Spleen (tissue), 11 donors: ENCODE results near the gene ABTB2. TPM values are rescaled to one million over a fixed set of nuclear protein-coding genes. Genes with fewer than 3 reads are reported as not detected.

ENCODE experiments used
- DNase-seq: peaks from one replicate; pipeline ENCODE4 v3.0.0-alpha.2; 2020
- H3K27ac ChIP-seq, 8 donors: fragments of 200-600 bp; sonication (generic) in 7 of 8; 1 replicate in 4 of 8; 2 replicates in 4 of 8; pipeline versions ENCODE4 v1.5.0 to v1.8.0; 2016 to 2021; ENCODE audit warnings: inconsistent platforms in 4 of 8, mild to moderate bottlenecking in 4 of 8, moderate library complexity in 1 of 8
- H3K27me3 ChIP-seq, 7 donors: fragments of 200-600 bp; sonication (generic) in 6 of 7; replicated peaks in 1 of 7; 1 replicate in 4 of 7; 2 replicates in 3 of 7; pipeline versions ENCODE4 v1.5.0 to v1.8.0; 2016 to 2021; ENCODE audit warnings: inconsistent platforms in 3 of 7, mild to moderate bottlenecking in 1 of 7
- H3K36me3 ChIP-seq, 6 donors: fragments of 200-600 bp; sonication (generic) in 5 of 6; 1 replicate in 4 of 6; 2 replicates in 2 of 6; pipeline versions ENCODE4 v1.5.0 to v1.8.0; 2016 to 2021; ENCODE audit warnings: inconsistent platforms in 2 of 6
- H3K4me1 ChIP-seq, 6 donors: fragments of 200-600 bp; sonication (generic) in 5 of 6; 1 replicate in 3 of 6; 2 replicates in 3 of 6; pipeline versions ENCODE4 v1.5.0 to v1.8.0; 2016 to 2021; ENCODE audit warnings: inconsistent platforms in 3 of 6
- H3K4me3 ChIP-seq, 8 donors: fragments of 200-600 bp; sonication (generic) in 7 of 8; 1 replicate in 4 of 8; 2 replicates in 4 of 8; pipeline versions ENCODE4 v1.5.0 to v1.8.0; 2016 to 2021; ENCODE audit warnings: inconsistent platforms in 4 of 8, mild to moderate bottlenecking in 4 of 8, moderate library complexity in 2 of 8
- H3K9me3 ChIP-seq, 8 donors: fragments of 200-600 bp; sonication (generic) in 7 of 8; 1 replicate in 4 of 8; 2 replicates in 4 of 8; pipeline versions ENCODE4 v1.5.0 to v1.8.0; 2016 to 2021; ENCODE audit warnings: inconsistent platforms in 4 of 8
- CTCF ChIP-seq, 11 experiments: fragments of 200-600 bp in 7 of 11; fragments of 450-650 bp in 4 of 11; sonication (generic) in 4 of 11; IDR thresholded peaks in 8 of 11; conservative IDR thresholded peaks in 3 of 11; 1 replicate in 7 of 11; 2 replicates in 4 of 11; pipeline versions ENCODE4 v1.4.0 to v1.8.0; 2016 to 2021; ENCODE audit warnings: antibody characterized with exemption in 11 of 11, inconsistent platforms in 4 of 11, mild to moderate bottlenecking in 1 of 11
- POLR2A ChIP-seq, 3 donors: fragments of 450-650 bp; IDR thresholded peaks; one replicate each; pipeline ENCODE4 v1.5.1; 2017; ENCODE audit warnings: antibody characterized with exemption in 3 of 3, mild to moderate bottlenecking in 1 of 3
- POLR2AphosphoS5 ChIP-seq, 3 donors: sonication (generic); formaldehyde crosslinking; IDR thresholded peaks; one replicate each; pipeline ENCODE4 v1.5.1; 2017; ENCODE audit warnings: antibody characterized with exemption in 3 of 3
- WGBS, 5 donors: extraction: QIAGEN DNeasy Blood & Tissue Kit in 3 of 5; methylation state at CpG; one replicate each; pipeline versions ENCODE4 v1.1.5 to v1.1.7; 2013 to 2018; 5-methylcytosine and 5-hydroxymethylcytosine counted together
- intact Hi-C: fragments of 100-400 bp; cut with DNase I; formaldehyde crosslinking; loops from one replicate; pipeline ENCODE4 v1.15.0; 2023; ENCODE audit warnings: low total_unique reads
- polyA plus RNA-seq, 3 donors: library from polyadenylated mRNA; stranded (reverse); fragments of 200-250 nt; gene quantifications; one replicate each; pipeline ENCODE4 v1.2.1, GENCODE V29; 2013
- total RNA-seq, 7 donors: library from RNA; depleted of rRNA in 3 of 7; stranded (reverse); fragments of >200 nt in 3 of 7; fragmentation: NEBNext Ultra II Directional in 4 of 7; extraction: Animal tissue kit (Norgen Biotek cat#: 25700) in 4 of 7; gene quantifications; one replicate each; pipeline versions ENCODE4 v1.1.0 to v1.2.1, GENCODE V29; 2016 to 2021
- donor health status: healthy with polysubstance abuse.
- donor health status: DM: no; HTN: no; CAD: no; lungs with moderate emphysema.
- donor health status: DM: no; HTN: no; CAD: no.
- donor health status: Bipolar disorder and iron deficiency.
- donor health status: healthy.
- donor health status: DM: no; HTN: no; CAD: no.
- donor health status: DM: yes; HTN: yes; CAD: no.

ABTB2 gene
- total and polyA plus RNA-seq, 10 donors, result 0.41 to 2.9 (median 1.7) TPM

- Histone ChIP-seq H3K27me3 (no peaks in the 10 kb centered on the region), H3K27ac (no peak overlapping the region), H3K4me3 (no peak overlapping the region), H3K36me3 (no peaks in the 10 kb centered on the region), H3K4me1 (peaks cover 0 to 32% (median 2%) of the 10 kb centered on the region in 6 donors), H3K9me3 (no peaks in the 10 kb centered on the region)
- 90 to 96% (median 95%) methylated on average over 7 of the region's 7 CpGs for WGBS, 5 donors
- TF ChIP-seq POLR2A (IDR thresholded peaks at IDR 0.05) (no peak), CTCF (IDR thresholded peaks at IDR 0.05 in 8 of 11, conservative IDR thresholded peaks at IDR 0.05 in 3 of 11) (no peak), POLR2AphosphoS5 (IDR thresholded peaks at IDR 0.05) (no peak)
- no peak for DNase-seq
- intact Hi-C loops, result no loop called here
Observed at GRCh38 chr11:34305193-34305592, 52.6 kb downstream of the ABTB2 start.

DNA sequence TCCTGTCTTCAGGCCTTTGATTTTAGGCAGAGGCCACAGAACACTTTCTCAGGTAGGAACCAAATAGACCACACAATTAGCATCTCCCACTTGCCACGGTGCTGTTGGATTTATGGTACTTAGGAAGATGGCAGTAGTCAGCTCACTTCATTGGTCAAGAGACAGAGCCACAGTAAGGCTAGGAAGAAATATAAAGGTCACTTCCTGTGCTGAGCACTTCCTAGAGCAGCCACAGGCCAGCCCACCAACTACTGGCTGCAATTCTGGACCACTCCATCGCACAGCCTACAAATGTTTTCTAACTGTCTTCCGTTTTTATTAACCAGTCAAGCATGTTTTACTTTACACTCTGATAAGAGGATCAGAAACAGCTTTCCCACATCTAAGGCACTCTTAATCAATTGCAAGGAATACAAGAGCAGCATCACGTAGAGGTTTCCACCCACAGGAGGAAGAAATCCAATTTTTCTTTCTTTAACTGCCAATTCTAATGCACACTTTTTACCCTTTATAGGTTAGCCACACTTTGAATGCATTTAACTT, 54.7 kb downstream of the ABTB2 start:
- H3K36me3 ChIP-seq, result no peaks in the 10 kb centered on the region
- no peak overlapping the region for H3K27ac ChIP-seq
- TF ChIP-seq POLR2AphosphoS5 (IDR thresholded peaks at IDR 0.05), result no peak
- no peak for TF ChIP-seq CTCF (IDR thresholded peaks at IDR 0.05 in 8 of 11, conservative IDR thresholded peaks at IDR 0.05 in 3 of 11)
- no peak for TF ChIP-seq POLR2A (IDR thresholded peaks at IDR 0.05)
- WGBS, 5 donors, result 77 to 83% (median 78%) methylated on average over 4 of the region's 4 CpGs
- H3K9me3 ChIP-seq, result no peaks in the 10 kb centered on the region
- H3K4me3 ChIP-seq, result no peak overlapping the region
- DNase-seq, result no peak
- intact Hi-C loops, result no loop called here
- H3K4me1 ChIP-seq, result peaks cover 0 to 14% (median 0%) of the 10 kb centered on the region in 6 donors
- H3K27me3 ChIP-seq, result no peaks in the 10 kb centered on the region

DNA sequence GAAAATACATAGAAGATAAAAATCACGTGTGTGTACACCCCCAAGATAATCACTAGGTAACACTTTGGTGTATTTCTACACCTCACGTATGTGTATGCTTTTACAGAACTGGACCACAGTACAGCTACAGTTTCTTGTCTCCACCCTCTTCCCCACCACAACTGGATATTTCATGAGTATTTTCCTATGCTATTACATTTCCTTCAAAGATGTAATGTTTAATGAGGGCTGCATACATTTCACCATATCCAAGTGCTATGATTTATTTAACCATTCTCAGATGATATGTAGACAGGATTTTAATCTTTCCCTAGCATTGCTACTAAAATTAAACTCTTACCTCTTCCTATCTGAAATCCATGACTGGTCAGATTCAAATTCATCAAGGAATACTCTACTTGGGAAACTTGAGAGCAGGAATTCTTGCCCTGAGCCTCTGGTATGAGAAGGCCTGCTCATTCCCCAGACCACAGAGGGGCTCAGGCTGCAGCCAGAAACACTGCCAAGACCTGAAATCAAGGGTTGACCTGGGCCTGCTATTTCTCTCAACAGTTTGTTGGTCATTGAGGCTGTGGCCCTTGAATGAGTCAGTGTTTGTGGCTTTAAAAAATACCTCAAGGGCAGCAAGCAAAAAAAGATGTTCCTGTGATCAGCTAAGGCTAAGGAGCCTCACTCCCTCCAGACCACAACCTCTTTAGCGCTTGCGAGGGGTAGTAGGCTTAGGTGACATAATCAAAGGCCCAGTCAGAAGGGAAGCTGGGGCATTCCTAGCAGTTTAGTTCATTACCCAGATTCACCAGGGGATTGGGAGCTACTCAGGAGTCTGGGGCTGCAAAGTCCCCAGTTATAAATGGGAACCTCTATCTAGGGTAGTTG, 55.5 kb downstream of the ABTB2 start:
- DNase-seq, result no peak
- H3K9me3 ChIP-seq, result no peaks in the 10 kb centered on the region
- no peaks in the 10 kb centered on the region for H3K36me3 ChIP-seq
- H3K27ac ChIP-seq, result no peak overlapping the region
- no peaks in the 10 kb centered on the region for H3K27me3 ChIP-seq
- no peak for TF ChIP-seq POLR2A (IDR thresholded peaks at IDR 0.05)
- TF ChIP-seq CTCF (IDR thresholded peaks at IDR 0.05 in 8 of 11, conservative IDR thresholded peaks at IDR 0.05 in 3 of 11), result no peak
- no peak for TF ChIP-seq POLR2AphosphoS5 (IDR thresholded peaks at IDR 0.05)
- intact Hi-C loops, result no loop called here
- no peak overlapping the region for H3K4me3 ChIP-seq
- peaks cover 0 to 14% (median 0%) of the 10 kb centered on the region in 6 donors for H3K4me1 ChIP-seq
- 60 to 81% (median 65%) methylated on average over 4 of the region's 4 CpGs for WGBS, 5 donors

- TF ChIP-seq CTCF (IDR thresholded peaks at IDR 0.05 in 8 of 11, conservative IDR thresholded peaks at IDR 0.05 in 3 of 11) (no peak), POLR2A (IDR thresholded peaks at IDR 0.05) (no peak), POLR2AphosphoS5 (IDR thresholded peaks at IDR 0.05) (no peak)
- intact Hi-C loops, result no loop called here
- Histone ChIP-seq H3K27me3 (no peaks in the 10 kb centered on the region), H3K4me3 (no peak overlapping the region), H3K27ac (peak overlapping the region in 2 of 8 donors; percentile 31 to 38), H3K9me3 (no peaks in the 10 kb centered on the region), H3K4me1 (peaks cover 0 to 14% (median 0%) of the 10 kb centered on the region in 6 donors), H3K36me3 (no peaks in the 10 kb centered on the region)
- 25 to 53% (median 30%) methylated on average over 3 of the region's 3 CpGs for WGBS, 5 donors
- no peak for DNase-seq
Observed at GRCh38 chr11:34300926-34301295, 56.9 kb downstream of the ABTB2 start.
